PC-9 (cell line): ENCODE measurements around the gene NUMB. TPM values are rescaled to one million over a fixed set of nuclear protein-coding genes. Genes with fewer than 3 reads are reported as not detected.
A peak's percentile ranks its signal among the peaks of the same experiment; 100 is the strongest.

ENCODE experiments used
- BruUV-seq: library from RNA; stranded (reverse); fragments of 400-500 nt; replicated peaks from 2 replicates; lab custom pipeline; 2021; lab: Mats Ljungman, UMichigan
- CTCF ChIA-PET: fragments of 300-600 bp; sonication (Branson Sonifier 250); formaldehyde crosslinking; loops from one replicate; lab custom pipeline; 2022; ENCODE audit warnings: antibody characterized with exemption; lab: Charles Lee
- POLR2A ChIA-PET: fragments of 300-600 bp; sonication (Branson Sonifier 250); formaldehyde crosslinking; loops from one replicate; lab custom pipeline; 2022; ENCODE audit warnings: antibody characterized with exemption; ENCODE audit not compliant: unreplicated experiment; lab: Charles Lee
- DNase-seq, 2 experiments: peaks; one replicate each; pipeline versions ENCODE4 v3.0.0 to v3.0.0-alpha.2; 2015 to 2022; ENCODE audit warnings: mixed read lengths in 1 of 2
- H2AFZ ChIP-seq: fragments of 200-600 bp; sonication (generic); 2 replicates; pipeline ENCODE4 v1.8.1; 2017; ENCODE audit warnings: antibody characterized with exemption
- H3F3A ChIP-seq: fragments of 200-600 bp; sonication (generic); 2 replicates; pipeline ENCODE4 v1.8.1; 2017; ENCODE audit warnings: antibody characterized with exemption, mild to moderate bottlenecking, low read depth; ENCODE audit not compliant: insufficient read depth
- H3K27ac ChIP-seq: fragments of 200-600 bp; sonication (generic); 2 replicates; pipeline ENCODE4 v1.6.1; 2016; ENCODE audit warnings: mixed run types
- H3K27me3 ChIP-seq: fragments of 200-600 bp; sonication (generic); 2 replicates; pipeline ENCODE4 v1.6.1; 2016; ENCODE audit warnings: low read depth, mixed run types; ENCODE audit not compliant: insufficient read depth
- H3K36me3 ChIP-seq: fragments of 200-600 bp; sonication (generic); 2 replicates; pipeline ENCODE4 v1.6.1; 2016; ENCODE audit warnings: low read depth, mixed run types
- H3K4me1 ChIP-seq: fragments of 200-600 bp; sonication (generic); replicated peaks from 2 replicates; pipeline ENCODE4 v1.6.1; 2016; ENCODE audit warnings: mixed run types; ENCODE audit not compliant: insufficient read depth
- H3K4me2 ChIP-seq: fragments of 200-600 bp; sonication (generic); 2 replicates; pipeline ENCODE4 v1.6.1; 2017; ENCODE audit warnings: mixed run types
- H3K4me3 ChIP-seq: fragments of 200-600 bp; sonication (generic); 2 replicates; pipeline ENCODE4 v1.6.1; 2016; ENCODE audit warnings: mixed run types
- H3K79me2 ChIP-seq: fragments of 200-600 bp; sonication (generic); 2 replicates; pipeline ENCODE4 v1.6.1; 2017; ENCODE audit warnings: low read depth, mixed run types
- H3K9me2 ChIP-seq: fragments of 200-600 bp; sonication (generic); 2 replicates; pipeline ENCODE4 v1.8.1; 2017; ENCODE audit warnings: mild to moderate bottlenecking; ENCODE audit not compliant: insufficient read depth
- H3K9me3 ChIP-seq: fragments of 200-600 bp; sonication (generic); 2 replicates; pipeline ENCODE4 v1.8.1; 2016; ENCODE audit warnings: low read depth; ENCODE audit not compliant: insufficient read depth
- H4K20me1 ChIP-seq: fragments of 200-600 bp; sonication (generic); 2 replicates; pipeline ENCODE4 v1.8.1; 2017; ENCODE audit not compliant: insufficient read depth
- CTCF ChIP-seq: fragments of 200-600 bp; sonication (generic); conservative IDR thresholded peaks from 2 replicates; pipeline ENCODE4 v1.6.1; 2017; ENCODE audit warnings: mixed run types, antibody characterized with exemption, mild to moderate bottlenecking, moderate library complexity
- EZH2 ChIP-seq: fragments of 200-600 bp; sonication (generic); IDR thresholded peaks from 2 replicates; pipeline ENCODE4 v1.8.0; 2017; ENCODE audit warnings: antibody characterized with exemption, low read depth
- intact Hi-C: fragments of 100-400 bp; cut with micrococcal nuclease; formaldehyde crosslinking; loops from one replicate; pipeline ENCODE4 v1.10.0; 2022; ENCODE audit not compliant: unreplicated experiment
- total RNA-seq: library from RNA; stranded (reverse); gene quantifications from 2 replicates; pipeline ENCODE4 v1.2.3, GENCODE V29; 2021

NUMB gene
- total RNA-seq, 1 experiment from 2014 or later = 64.5 TPM

GRCh38 chr14:73465823-73466532 is 7.6 kb upstream of the NUMB start:
- Histone ChIP-seq H3K27me3 (no peaks in the 10 kb centered on the region), H4K20me1 (no peaks in the 10 kb centered on the region), H3K4me1 (peaks cover 14% of the 10 kb centered on the region), H3K9me3 (no peaks in the 10 kb centered on the region), H3K4me2 (no peak overlapping the region), H3K9me2 (no peaks in the 10 kb centered on the region), H3K27ac (no peak overlapping the region), H3K36me3 (no peaks in the 10 kb centered on the region), H3F3A (0 out of 2 replicates have a peak, but pooled peaks cover 5% of the 10 kb centered on the region), H2AFZ (peak overlapping the region; percentile 4; the same call in 1 of the 2 replicates), H3K79me2 (no peaks in the 10 kb centered on the region), H3K4me3 (no peak overlapping the region)
- TF ChIP-seq CTCF = no peak
- TF ChIP-seq EZH2 = no peak
- intact Hi-C loops = no loop called here
- no peak for DNase-seq
- no TSS peak for BruUV-seq
- POLR2A ChIA-PET = no interaction called here
- CTCF ChIA-PET = interaction anchor here (0.8 kb wide), 1 partner anchor 103 kb away, joined by 3 read pairs; the partner anchor contains the start of gene ACOT2

GRCh38 chr14:73463411-73463810 is 5.1 kb upstream of the NUMB start:
- no peak overlapping the region for H2AFZ ChIP-seq
- CTCF ChIA-PET = no interaction called here
- no peaks in the 10 kb centered on the region for H3K79me2 ChIP-seq
- no peaks in the 10 kb centered on the region for H3K9me2 ChIP-seq
- TF ChIP-seq EZH2 (no peak), CTCF (no peak)
- H3K27ac ChIP-seq = no peak overlapping the region
- DNase-seq = peak in 1 of 2 experiments; percentile 47
- no peaks in the 10 kb centered on the region for H3K36me3 ChIP-seq
- peaks cover 18% of the 10 kb centered on the region for H3K4me1 ChIP-seq
- no peaks in the 10 kb centered on the region for H3K27me3 ChIP-seq
- H3K4me3 ChIP-seq = no peak overlapping the region
- no peaks in the 10 kb centered on the region for H4K20me1 ChIP-seq
- intact Hi-C loops = no loop called here
- POLR2A ChIA-PET = no interaction called here
- H3K4me2 ChIP-seq = no peak overlapping the region
- no peaks in the 10 kb centered on the region for H3K9me3 ChIP-seq
- H3F3A ChIP-seq = 0 out of 2 replicates have a peak, but pooled peaks cover 5% of the 10 kb centered on the region
- BruUV-seq = no TSS peak

GRCh38 chr14:73462815-73463214 is 4.5 kb upstream of the NUMB start:
- no peak overlapping the region for H3K4me2 ChIP-seq
- no peak for DNase-seq
- H3K27me3 ChIP-seq = no peaks in the 10 kb centered on the region
- 0 out of 2 replicates have a peak, but pooled peaks cover 5% of the 10 kb centered on the region for H3F3A ChIP-seq
- POLR2A ChIA-PET = no interaction called here
- no peak overlapping the region for H2AFZ ChIP-seq
- H3K79me2 ChIP-seq = peaks cover 4% of the 10 kb centered on the region
- H3K9me3 ChIP-seq = no peaks in the 10 kb centered on the region
- H4K20me1 ChIP-seq = no peaks in the 10 kb centered on the region
- intact Hi-C loops = no loop called here
- H3K9me2 ChIP-seq = no peaks in the 10 kb centered on the region
- no TSS peak for BruUV-seq
- H3K4me3 ChIP-seq = no peak overlapping the region
- CTCF ChIA-PET = interaction anchor here (0.6 to 1.6 kb wide), 2 partner anchors 17 to 168 kb away, joined by 3 to 5 read pairs; no protein-coding TSS in a partner anchor
- H3K27ac ChIP-seq = no peak overlapping the region
- H3K36me3 ChIP-seq = no peaks in the 10 kb centered on the region
- H3K4me1 ChIP-seq = peaks cover 18% of the 10 kb centered on the region
- TF ChIP-seq CTCF = no peak
- TF ChIP-seq EZH2 = no peak
